ENCODE data around the gene MGLL.

GRCh38 chr3:127812151-127812550 is 10.2 kb downstream of the MGLL start:
- TF ChIP-seq CTCF (conservative IDR thresholded peaks at IDR 0.05), result no peak
- no peak for TF ChIP-seq ZFX (IDR thresholded peaks at IDR 0.05)

Data from C4-2B (cell line).